ENCODE data around the gene CALR.
A peak's percentile ranks its signal among the peaks of the same experiment; 100 is the strongest.
"Not testable (repeated sequence)": the region's sequence is repeated elsewhere in the genome, so short reads cannot be mapped to it uniquely, and the experiment has no call there.

The CALR gene

GRCh38 chr19:12933287-12934072 is 4.9 kb upstream of the CALR start, which contains the start of gene FARSA:
Gene FARSA, minus strand, starts transcription at chr19:12933711. Its CDS starts 15 bp downstream, at chr19:12933696.
- peak; percentile 82 for DNase-seq (ENCODE audit: low read depth)

GRCh38 chr19:12935071-12935470 is 3.3 kb upstream of the CALR start:
- DNase-seq (ENCODE audit: low read depth): no peak

- DNase-seq (ENCODE audit: low read depth): no peak
Observed at GRCh38 chr19:12936582-12936981, 1.8 kb upstream of the CALR start.

- DNase-seq (ENCODE audit: low read depth): no peak
Observed at GRCh38 chr19:12937093-12937926, 1.1 kb upstream of the CALR start.

GRCh38 chr19:12938779-12939601 is 581 bp downstream of the CALR start:
- no peak for DNase-seq (ENCODE audit: low read depth)

GRCh38 chr19:12939975-12940423 is 1.6 kb downstream of the CALR start:
- DNase-seq (ENCODE audit: low read depth): no peak

- DNase-seq (ENCODE audit: low read depth): no peak
Observed at GRCh38 chr19:12940897-12941296, 2.5 kb downstream of the CALR start.

GRCh38 chr19:12943437-12944044 is 5.1 kb downstream of the CALR start:
- no peak for DNase-seq (ENCODE audit: low read depth)

- no peak for DNase-seq (ENCODE audit: low read depth)
Observed at GRCh38 chr19:12944104-12944674, 5.8 kb downstream of the CALR start.

- DNase-seq (ENCODE audit: low read depth): peak; percentile 97
Observed at GRCh38 chr19:12945479-12946091, 7.2 kb downstream of the CALR start, which contains the start of gene RAD23A. Gene RAD23A, plus strand, starts transcription at chr19:12945862. Its CDS starts 87 bp downstream, at chr19:12945949.

- DNase-seq (ENCODE audit: low read depth): no peak
Observed at GRCh38 chr19:12946092-12946721, 7.8 kb downstream of the CALR start.

GRCh38 chr19:12946731-12947496 is 8.5 kb downstream of the CALR start:
- DNase-seq (ENCODE audit: low read depth): no peak

- no peak for DNase-seq (ENCODE audit: low read depth)
Observed at GRCh38 chr19:12947702-12948611, 9.5 kb downstream of the CALR start.

- no peak for DNase-seq (ENCODE audit: low read depth)
Observed at GRCh38 chr19:12948612-12949362, 10.4 kb downstream of the CALR start.

GRCh38 chr19:12949363-12950283 is 11.2 kb downstream of the CALR start:
- no peak for DNase-seq (ENCODE audit: low read depth)

- DNase-seq (ENCODE audit: low read depth): not testable (repeated sequence)
Observed at GRCh38 chr19:12952050-12952449, 13.6 kb downstream of the CALR start.
